SK-N-MC (cell line): Measurements from ENCODE around the gene ATP1A2.

Experiments
- EZH2 ChIP-seq: fragments of 200-600 bp; sonication (generic); IDR thresholded peaks from one replicate; pipeline ENCODE4 v1.6.1; 2017; ENCODE audit warnings: antibody characterized with exemption
- POLR2AphosphoS5 ChIP-seq: IDR thresholded peaks from 2 replicates; pipeline ENCODE4 v1.6.1; 2012; ENCODE audit warnings: mild to moderate bottlenecking, low read depth, low read length, borderline replicate concordance

DNA sequence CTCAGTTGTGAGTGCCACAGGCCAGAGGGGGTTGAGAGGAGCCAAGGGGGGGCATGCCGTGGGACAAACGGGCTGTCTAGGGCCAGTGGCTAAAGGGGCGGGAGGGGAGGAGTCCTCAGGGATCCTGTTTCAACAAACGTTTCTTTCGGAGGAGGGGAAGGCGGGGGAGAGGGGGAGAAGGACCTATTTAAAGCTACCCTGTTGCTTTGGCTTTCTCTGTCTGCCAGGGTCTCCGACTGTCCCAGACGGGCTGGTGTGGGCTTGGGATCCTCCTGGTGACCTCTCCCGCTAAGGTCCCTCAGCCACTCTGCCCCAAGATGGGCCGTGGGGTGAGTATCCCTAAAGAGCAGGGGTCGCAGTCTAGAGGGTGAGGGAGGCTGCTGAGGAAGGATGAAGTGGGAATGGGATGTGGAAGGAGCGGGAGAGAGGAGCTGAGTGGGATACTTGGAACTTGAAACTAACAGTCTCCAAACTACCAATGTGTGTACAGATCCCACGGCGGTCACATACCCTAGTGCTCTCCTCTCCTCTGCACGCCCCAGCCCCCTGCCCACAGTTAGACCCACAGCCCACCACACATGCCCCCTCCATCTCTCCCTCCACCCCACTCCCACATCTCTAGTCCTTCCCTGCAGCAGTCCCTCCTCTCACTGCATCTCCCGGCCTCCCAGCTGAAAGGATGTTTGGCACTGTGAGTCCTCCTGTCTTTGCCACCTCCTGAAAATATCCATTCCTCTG lies at the start of gene ATP1A2:
- no peak for TF ChIP-seq EZH2
- TF ChIP-seq POLR2AphosphoS5 = no peak
